HT1080 (cell line): ENCODE data around the gene TSPYL1. TPM values are rescaled to one million over a fixed set of nuclear protein-coding genes. Genes with fewer than 3 reads are reported as not detected.
"Not testable (repeated sequence)": the region's sequence is repeated elsewhere in the genome, so short reads cannot be mapped to it uniquely, and the experiment has no call there.

Source experiments
- DNase-seq: peaks from one replicate; pipeline ENCODE4 v3.0.0-alpha.2; 2015; ENCODE audit warnings: low read depth
- total RNA-seq: library from RNA; depleted of rRNA; stranded (reverse); fragments of >200 nt; shearing (Covaris generic); gene quantifications from 2 replicates; pipeline ENCODE4 v1.2.3, GENCODE V29; 2014

Gene TSPYL1
- total RNA-seq, 1 experiment from 2014 or later = 57.4 TPM

DNA sequence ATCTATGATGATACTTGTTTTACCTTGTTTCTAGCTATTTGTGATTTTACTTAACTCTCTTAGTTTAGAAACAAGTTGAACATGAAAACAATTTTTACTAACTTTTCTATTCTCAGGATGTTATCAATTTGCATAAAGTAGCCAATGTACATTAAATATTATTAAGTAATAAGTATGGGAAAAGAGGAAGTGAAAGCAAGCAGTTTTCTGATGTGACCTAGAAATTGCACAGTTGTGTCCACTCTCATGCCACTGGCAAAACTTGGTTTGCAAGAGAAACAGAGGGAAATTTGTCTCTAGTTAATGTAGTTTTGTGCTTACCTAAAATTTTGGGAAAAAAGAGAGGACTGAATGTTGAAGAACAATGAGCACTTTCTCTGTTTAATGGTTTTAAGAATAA is 19.2 kb upstream of the TSPYL1 start:
- no peak for DNase-seq

DNA sequence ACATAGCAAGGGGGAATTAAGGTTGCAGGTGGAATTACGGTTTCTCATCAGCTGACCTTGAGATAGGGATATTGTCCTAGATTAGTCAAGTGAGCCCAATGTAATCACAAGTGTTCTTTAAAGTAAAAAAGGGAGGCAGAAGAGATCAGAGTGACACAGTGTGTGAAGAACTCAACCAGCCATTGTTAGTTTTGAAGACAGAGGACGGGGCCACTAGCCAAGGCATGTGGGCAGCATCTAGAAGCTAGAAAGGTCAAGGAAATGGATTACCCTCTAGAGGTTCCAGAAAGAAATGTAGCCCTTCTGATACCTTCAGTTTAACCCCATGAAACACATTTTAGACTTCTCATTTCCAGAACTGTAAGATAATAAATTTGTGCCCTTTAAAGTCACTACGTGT is 18.5 kb upstream of the TSPYL1 start:
- DNase-seq = no peak

DNA sequence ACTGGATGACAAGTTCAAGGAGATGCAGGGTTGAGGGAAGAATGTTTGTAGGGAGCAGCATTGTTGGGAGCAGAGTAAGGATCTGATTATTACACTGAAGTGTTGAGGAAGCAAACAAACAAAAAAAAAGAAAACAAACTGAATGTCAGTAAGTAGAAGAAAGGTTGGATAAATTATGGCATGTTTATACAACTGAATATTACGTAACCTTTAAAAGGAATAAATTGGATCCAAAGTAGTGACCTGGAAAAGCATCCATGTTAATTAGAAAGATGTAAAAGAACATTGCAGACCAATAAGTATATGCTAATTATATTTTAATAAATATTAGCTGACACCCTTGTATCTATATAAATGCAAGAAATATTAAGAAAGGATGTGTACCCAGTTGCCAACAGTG is 12.8 kb upstream of the TSPYL1 start:
- DNase-seq = no peak

DNA sequence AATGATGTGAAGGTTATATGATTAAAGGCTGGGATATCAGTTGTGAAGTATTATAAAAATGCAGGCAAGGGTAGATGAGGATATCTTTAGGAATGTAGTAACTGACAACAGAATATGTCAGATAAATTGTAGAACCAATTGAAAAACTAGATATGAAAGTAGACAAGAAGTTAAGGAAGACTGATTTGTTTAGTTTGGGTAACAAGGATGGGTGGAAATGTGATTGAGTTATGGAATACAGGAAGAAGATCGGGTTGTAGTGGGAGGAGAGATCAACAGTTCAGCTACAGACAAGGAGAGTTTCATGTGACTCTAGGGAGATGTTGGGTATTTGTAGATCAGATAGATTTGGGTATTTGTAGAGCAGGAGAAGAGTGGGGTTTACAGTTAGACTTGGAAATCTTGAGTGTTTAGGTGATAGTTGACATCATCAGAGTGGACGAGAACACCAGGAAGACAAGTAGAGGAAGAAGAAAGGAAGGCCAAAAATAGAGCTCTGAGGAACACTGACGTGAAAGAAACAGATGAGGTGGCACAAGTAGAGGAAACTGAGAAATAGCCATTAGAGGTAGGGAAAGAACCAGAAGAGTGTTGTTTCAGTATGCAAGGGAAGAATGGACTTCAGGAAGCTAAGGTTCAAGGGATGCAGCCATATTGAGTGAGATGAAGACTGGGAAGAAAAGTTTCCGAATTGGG is 12.1 kb upstream of the TSPYL1 start:
- no peak for DNase-seq

DNA sequence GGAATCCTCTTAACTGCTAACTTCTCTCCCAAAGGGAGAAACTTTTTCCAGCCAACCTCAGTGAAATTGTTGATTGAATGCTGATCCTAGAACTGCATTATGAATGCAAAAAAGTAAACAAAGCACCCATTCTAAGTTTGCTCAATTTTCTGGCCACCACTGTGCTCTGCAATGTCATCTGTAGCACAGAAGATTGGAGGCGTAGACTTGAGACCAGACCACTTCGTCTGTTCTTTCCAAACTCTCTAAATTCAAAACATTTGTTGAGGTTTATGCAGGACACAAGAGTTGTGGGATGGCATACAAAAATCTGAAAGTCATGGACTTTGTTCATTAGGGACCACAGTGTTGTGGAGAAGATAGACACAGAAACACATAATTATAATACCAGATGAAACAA is 11.1 kb upstream of the TSPYL1 start:
- DNase-seq = no peak

DNA sequence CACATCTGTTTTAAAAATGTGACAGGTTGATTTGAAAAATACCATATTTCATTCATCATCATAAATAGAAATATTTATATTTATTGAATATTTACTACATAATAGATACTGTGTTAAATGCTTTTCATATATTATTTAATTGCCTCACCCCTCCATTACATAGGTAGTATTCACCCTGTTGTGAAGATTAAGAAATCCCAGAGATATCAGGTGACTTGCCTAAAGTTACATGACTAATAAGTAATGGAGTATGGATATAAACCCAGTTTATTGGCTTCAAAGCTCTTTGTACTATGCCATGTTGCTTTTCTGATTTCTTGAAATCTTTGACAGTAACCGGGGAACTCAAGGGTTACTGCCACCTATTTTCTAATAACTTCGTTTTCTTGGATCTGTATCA is 10.1 kb upstream of the TSPYL1 start:
- DNase-seq = no peak

DNA sequence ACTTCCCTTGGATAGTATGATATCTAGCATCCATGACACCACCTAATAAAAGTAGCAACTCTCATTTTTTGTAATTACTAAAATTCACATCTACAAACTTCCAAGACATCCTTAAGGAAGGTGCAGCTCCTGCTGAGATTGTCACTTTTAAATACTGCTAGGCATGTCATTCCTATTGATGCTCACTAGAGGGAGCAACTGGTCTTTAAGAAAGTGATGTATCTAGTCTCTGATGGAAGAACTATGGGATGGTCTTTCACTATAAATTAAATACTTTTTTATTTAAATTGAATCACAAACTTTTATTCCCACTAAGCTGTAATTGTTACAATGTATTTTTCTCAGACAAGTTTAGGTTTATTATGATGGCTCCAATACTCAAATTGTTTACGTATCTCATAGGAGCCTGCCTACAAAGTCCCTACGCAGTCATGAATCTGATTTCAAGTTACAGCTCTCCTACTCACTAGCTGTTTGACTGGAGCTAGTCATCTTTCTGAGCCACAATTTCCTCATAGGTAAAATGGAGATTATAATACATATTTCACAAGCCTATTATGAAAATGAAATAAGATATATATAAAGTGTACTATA is 8.1 kb upstream of the TSPYL1 start:
- peak; percentile 42 for DNase-seq

DNA sequence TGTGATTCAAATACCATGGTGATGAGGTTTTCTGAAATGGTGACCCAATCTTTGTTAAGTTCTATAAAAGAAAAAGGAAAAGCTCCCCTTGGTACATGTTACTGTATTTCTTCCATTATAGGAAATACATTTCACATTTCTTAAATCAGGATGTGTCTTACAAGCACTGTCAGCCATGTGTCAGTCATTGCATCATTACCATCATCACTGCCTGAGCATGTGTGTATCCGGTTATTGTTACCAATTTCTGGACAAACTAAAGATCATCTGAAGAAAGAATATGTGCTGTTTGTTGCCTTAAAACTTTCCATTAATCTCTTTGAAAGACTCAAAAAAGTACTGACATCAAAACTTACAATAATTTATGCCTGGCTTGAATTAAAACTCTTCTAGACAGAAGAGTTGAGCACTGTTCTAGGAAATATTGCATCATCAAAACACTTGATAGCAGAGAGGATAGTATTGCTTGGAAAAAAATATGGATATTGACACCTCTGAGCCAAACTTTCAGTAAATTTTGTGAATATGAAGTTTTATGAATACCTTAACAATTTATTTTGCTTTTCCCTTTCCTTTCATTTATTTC is 7.1 kb upstream of the TSPYL1 start:
- DNase-seq = no peak

DNA sequence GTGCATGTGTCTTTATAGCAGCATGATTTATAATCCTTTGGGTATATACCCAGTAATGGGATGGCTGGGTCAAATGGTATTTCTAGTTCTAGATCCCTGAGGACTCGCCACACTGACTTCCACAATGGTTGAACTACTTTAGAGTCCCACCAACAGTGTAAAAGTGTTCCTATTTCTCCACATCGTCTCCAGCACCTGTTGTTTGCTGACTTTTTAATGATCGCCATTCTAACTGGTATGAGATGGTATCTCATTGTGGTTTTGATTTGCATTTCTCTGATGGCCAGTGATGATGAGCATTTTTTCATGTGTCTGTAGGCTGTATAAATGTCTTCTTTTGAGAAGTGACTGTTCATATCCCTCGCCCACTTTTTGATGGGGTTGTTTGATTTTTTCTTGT is 5.3 kb upstream of the TSPYL1 start:
- DNase-seq = not testable (repeated sequence)

DNA sequence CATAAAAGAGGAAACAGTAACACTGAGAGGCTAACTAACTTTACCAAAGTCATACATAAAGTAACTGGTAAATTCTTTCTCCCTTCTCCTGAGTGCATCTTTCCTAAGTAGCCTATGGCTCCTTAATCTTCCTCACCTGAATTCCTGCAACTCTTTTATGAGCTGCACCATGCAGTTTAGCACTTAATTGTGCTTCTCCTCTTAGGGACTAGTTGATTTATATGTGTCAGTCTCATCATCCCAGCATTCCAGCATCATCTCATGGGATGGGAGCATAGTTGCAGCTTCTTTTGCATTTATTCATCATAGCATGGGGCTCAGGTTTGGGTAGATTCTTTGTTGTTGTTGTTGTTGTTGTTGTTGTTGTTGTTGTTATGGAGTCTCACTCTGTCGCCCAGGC is 3.5 kb upstream of the TSPYL1 start:
- no peak for DNase-seq

DNA sequence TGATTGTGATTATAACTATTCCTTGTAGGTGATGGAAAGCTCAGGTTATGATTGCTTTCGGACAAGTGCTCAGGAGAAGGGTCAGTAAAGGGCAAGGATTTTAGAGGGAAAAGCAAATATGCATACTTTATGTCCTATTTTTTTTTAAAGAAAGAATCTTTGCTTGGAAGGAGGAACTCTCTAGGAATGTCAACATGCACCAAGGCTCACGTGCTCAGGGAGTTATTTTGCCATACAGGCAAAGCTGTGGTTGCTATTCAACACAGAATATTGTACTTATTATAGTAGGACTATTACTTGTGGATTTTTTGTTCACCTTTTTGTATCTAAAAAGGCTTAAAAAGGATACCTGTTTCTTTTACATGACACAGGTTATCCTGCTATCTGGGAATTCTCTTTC is 3.0 kb upstream of the TSPYL1 start:
- DNase-seq = no peak

DNA sequence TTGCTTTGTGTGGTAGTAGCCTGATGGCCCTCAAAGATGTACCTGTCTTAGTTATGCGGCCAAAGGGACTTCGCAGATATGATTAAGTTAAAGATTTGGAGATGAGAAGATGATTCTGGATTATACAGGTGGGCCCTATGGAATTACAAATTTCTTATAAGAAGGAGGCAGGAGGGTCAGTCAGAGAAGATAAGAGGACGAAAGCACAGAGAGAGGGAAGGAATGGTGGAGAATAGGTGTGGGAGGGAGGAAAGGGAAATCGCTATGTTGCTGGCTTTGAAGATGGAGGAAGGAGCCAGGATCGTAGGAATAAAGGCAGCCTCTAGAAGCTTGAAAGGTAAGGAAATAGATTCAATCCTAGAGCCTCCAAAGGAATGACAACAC is 1.2 kb upstream of the TSPYL1 start:
- DNase-seq = no peak

DNA sequence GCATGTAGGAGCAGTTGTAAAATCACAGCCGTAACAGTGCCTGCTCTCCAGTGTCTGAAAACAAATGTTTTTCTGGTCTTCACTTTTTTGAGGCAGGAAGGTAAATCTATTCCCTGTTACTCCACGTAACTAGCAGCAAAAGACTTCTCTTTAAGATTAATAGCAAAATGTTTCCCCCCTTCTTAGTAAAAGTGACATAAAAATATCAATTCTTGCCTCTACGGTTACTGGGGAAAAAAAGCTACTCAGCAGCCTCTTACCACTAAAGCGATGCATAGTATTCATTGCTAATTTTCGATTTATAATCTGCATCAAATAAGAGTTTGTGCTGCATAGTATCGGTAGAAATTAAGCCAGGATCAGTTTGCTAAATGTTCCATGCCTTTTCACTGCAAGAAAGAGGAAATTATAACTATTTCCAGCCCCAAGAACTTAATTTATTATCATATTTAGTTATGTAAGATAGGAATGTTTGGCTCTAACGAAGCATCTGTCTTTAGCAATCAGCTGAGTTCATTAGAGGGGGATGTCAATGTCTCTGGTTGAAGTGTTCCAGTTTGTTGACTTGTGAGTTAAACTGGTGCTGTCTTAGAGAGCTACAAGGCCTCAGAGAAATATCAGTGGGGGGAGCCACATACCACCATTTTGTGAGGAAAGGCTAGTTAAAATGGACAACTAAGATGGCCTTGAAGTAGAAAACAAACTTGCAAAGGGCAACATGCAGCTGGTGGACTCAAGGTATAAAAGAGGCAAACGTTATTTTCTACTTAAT is 617 bp upstream of the TSPYL1 start:
- peak; percentile 32 for DNase-seq

DNA sequence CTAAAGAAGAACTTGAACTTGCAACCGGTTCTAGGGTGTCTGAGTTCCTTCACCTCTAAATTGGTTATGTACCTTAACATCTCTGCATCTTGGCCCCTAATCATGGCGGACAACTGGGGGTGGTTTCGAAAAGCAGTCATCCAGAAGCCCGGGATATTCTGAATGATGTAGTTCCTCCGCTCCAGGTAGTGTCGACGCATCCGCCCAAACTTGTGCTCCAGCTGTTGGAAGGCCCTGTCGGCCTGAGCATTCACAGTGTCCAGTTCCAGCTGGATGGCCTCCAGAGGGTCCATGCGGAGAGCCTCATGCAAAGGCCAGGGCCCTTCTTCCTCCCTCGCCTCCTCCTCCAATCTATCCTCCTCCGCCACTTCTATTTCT is 887 bp downstream of the TSPYL1 start:
- DNase-seq = no peak

DNA sequence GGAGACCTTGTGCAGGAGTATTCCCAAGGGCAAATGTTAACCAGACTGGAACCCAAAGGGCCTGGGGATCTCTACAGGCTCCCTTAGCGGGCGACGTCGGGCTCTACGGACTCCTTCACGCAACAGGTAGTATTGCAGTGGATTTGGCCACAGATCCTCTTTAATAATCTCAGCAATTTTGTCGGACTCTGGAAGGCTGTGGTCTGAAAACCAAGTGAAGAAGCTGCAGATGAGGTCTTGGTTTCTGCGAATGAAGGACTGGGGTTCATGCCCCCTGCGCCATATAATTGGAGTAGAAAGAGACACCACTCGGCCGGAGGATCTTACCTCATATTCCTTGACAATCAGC is 1.3 kb downstream of the TSPYL1 start:
- no peak for DNase-seq

DNA sequence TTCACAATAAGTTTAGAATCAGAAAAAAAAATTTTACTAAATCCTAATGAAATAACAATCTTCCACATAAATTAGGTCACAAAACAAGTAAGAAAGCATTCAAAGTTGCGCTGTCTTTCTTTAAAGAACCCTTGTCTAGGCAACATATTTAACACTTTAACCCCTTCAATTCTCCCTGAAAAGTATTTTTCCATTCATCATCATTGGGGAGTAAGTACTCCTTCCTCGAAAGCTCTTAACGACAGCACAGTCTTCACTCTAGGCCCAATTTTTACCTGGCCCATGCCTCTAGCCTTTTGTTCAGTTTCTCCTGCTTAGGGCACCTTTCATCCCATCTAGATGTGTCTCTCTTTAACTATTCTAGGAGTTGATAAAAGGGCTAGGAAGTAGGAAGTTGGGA is 2.6 kb downstream of the TSPYL1 start:
- no peak for DNase-seq

DNA sequence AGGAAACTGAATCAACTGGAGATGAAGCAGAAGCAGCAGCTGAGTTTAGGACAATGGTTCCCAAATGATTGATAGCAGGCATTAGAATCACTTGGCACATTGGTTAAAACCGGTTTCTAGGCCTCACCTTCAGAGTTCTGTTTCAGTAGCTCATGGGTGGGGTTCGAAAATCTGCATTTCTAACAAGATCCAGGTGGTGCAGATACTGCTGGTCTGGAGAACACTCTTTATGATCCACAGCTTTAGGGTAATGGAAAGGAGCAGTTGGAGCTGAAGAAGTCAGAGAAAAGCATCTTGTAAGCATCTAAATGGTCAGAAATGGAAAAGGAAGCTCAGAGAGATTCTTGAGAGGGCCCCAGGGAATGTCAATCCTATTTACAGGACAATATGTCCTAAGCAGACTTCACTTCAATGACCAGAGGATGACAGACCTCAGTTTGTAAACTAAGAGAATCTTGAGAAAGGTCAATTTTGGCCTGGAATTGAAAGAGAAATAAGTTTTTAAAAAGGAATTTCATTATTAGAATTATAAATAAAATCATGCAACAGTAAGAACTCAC is 8.5 kb downstream of the TSPYL1 start:
- DNase-seq = no peak

DNA sequence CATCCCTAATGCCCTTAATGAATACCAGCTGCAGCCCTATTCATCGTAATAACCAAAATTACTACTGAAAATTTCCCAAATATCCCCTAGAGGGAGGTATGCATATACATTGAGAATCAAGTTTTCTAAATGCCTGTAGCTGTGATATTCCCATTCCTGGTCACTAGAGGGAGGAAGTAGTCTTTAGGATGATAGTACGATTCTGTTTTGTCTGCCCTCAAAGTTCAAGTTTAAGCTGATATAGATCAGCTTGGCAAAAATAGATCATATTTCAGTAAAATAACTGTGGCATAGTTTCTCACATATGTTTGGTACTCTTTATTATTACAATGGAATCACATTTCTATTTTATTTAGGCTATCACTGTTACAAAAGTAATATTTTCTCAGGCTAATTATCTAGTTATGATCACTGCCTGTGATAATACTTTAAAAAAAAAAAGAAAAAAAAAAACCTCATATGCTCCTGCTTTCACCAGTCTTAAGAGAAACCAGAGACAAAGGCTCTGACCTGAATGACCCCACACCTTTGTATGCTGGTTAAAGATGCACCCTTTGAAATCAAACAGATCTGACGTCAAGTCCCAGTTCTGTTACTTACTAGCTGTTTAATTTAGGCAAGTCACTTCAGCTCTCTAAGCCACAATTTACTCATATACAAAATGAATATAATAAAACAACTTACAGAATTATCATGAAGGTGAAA is 11.0 kb downstream of the TSPYL1 start:
- peak; percentile 67 for DNase-seq

DNA sequence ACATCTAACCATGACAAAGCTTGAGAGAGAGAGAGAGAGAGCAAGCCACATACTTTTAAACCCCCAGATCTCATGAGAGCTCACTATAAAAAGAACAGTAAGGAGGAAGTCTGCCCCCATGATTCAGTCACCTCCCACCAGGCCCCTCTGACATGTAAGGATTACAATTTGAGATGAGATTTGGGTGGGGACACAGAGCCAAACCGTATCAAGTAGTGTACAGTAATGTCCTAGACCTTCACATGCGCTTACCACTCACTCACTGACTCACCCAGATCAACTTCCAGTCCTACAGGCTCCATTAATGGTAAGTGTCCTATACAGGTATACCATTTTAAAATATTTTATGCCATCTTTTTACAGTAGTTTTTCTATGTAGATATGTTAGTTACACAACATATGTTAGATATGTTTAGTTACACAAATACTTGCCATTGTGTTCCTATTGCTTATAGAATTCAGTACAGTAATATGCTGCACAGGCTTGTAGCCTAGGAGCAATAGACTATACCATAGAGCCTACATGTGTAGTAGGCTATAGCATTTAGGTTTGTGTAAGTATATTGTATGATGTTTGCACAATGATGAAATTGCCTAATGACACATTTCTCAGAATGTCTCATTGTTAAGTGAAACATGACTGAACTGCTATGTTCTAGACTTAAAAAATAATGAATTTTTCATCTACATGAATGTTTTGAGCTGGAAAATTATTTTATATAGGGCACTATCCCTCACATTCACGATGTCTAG is 11.7 kb downstream of the TSPYL1 start:
- peak; percentile 38 for DNase-seq

DNA sequence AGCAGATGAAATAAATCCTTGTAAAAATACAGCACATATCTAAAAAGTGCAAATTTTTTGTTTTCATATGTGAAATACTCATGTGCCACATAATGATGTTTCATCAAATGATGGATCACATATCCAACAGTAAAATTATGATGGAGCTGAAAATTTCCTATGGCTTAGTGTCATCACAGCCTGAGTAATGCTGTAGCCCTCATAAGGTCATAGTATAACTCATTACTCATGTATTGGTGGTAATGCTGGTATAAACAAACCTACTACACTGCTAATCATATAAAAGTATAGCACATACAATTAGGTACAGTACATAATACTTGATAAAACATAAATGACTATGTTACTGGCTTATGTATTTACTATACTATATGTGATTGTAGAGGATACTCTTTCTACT is 12.9 kb downstream of the TSPYL1 start:
- DNase-seq = peak; percentile 43
